GM08714 (cell line): ENCODE results near the gene SPHK1.

Source experiments
- H3K4me3 ChIP-seq: fragments of 200-500 bp; sonication (Bioruptor generic); 2 replicates; pipeline ENCODE4 v1.5.1; 2014; ENCODE audit warnings: mild to moderate bottlenecking, low read length, inconsistent platforms
- ZNF274 ChIP-seq: IDR thresholded peaks from 2 replicates; pipeline ENCODE4 v1.6.1; 2012; ENCODE audit warnings: mild to moderate bottlenecking, low read depth, low read length

The SPHK1 gene

GRCh38 chr17:76371656-76372628 is 12.5 kb upstream of the SPHK1 start:
- H3K4me3 ChIP-seq = no peak overlapping the region
- TF ChIP-seq ZNF274 = no peak

GRCh38 chr17:76376318-76377133 is 7.9 kb upstream of the SPHK1 start:
- H3K4me3 ChIP-seq = no peak overlapping the region

GRCh38 chr17:76378548-76379274 is 5.7 kb upstream of the SPHK1 start:
- TF ChIP-seq ZNF274 = no peak

More at GRCh38 chr17:76376318-76377133, 7.9 kb upstream of the SPHK1 start:
- TF ChIP-seq ZNF274 = no peak

GRCh38 chr17:76379275-76379641 is 5.2 kb upstream of the SPHK1 start:
- no peak for TF ChIP-seq ZNF274
- no peak overlapping the region for H3K4me3 ChIP-seq

More at GRCh38 chr17:76378548-76379274, 5.7 kb upstream of the SPHK1 start:
- no peak overlapping the region for H3K4me3 ChIP-seq

GRCh38 chr17:76379646-76380376 is 4.6 kb upstream of the SPHK1 start:
- H3K4me3 ChIP-seq = no peak overlapping the region
- no peak for TF ChIP-seq ZNF274

GRCh38 chr17:76381633-76382350 is 2.6 kb upstream of the SPHK1 start:
- no peak overlapping the region for H3K4me3 ChIP-seq
- TF ChIP-seq ZNF274 = no peak

GRCh38 chr17:76382351-76382802 is 2.0 kb upstream of the SPHK1 start:
- H3K4me3 ChIP-seq = no peak overlapping the region
- TF ChIP-seq ZNF274 = no peak

- TF ChIP-seq ZNF274 = no peak
- H3K4me3 ChIP-seq = peak overlapping the region; percentile 56; the same call in 1 of the 2 replicates
Measured at GRCh38 chr17:76382803-76383545, 1.4 kb upstream of the SPHK1 start.

GRCh38 chr17:76383546-76384221 is 725 bp upstream of the SPHK1 start:
- peak overlapping the region; percentile 56; the same call in 1 of the 2 replicates for H3K4me3 ChIP-seq
- no peak for TF ChIP-seq ZNF274

- H3K4me3 ChIP-seq = peak overlapping the region; percentile 56; the same call in 1 of the 2 replicates
- no peak for TF ChIP-seq ZNF274
Measured at GRCh38 chr17:76384987-76385891, 830 bp downstream of the SPHK1 start.
